B cell (primary cell): ENCODE measurements around the gene MTFR1L.

ENCODE experiments used
- EZH2 ChIP-seq: IDR thresholded peaks from 2 replicates; pipeline ENCODE4 v1.6.1; 2012; ENCODE audit warnings: borderline replicate concordance, low read depth, mild to moderate bottlenecking, moderate library complexity, low read length; ENCODE audit not compliant: insufficient read depth, poor library complexity, severe bottlenecking
- TF ChIP-seq, protein P1 (sequence below): fragments of 200-600 bp; IDR thresholded peaks from one replicate; pipeline ENCODE4 v1.8.0; 2022; ENCODE audit warnings: antibody characterized with exemption, mild to moderate bottlenecking

DNA sequence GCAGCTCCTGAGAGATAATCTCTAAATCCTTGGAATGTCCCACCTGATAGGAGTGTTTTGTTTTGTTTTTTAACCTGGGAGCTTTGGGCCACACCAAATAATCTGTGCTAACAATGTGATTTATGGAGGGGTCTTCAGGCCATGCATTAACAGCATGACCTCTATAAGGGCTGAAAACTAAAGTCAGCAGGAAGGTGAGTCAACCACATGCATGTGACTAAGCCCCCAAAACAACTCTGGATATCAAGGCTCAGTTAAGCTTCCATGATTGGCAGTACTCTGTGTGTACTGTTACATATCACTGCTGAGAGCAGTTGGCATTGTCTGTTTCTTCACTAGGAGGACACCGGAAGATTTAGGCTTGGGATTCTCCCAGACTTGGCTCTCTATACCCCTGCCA, 28.8 kb downstream of the MTFR1L start:
- TF ChIP-seq, protein P1, sequence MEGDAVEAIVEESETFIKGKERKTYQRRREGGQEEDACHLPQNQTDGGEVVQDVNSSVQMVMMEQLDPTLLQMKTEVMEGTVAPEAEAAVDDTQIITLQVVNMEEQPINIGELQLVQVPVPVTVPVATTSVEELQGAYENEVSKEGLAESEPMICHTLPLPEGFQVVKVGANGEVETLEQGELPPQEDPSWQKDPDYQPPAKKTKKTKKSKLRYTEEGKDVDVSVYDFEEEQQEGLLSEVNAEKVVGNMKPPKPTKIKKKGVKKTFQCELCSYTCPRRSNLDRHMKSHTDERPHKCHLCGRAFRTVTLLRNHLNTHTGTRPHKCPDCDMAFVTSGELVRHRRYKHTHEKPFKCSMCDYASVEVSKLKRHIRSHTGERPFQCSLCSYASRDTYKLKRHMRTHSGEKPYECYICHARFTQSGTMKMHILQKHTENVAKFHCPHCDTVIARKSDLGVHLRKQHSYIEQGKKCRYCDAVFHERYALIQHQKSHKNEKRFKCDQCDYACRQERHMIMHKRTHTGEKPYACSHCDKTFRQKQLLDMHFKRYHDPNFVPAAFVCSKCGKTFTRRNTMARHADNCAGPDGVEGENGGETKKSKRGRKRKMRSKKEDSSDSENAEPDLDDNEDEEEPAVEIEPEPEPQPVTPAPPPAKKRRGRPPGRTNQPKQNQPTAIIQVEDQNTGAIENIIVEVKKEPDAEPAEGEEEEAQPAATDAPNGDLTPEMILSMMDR = no peak
- TF ChIP-seq EZH2 = no peak
